HG03095 (cell line): ENCODE results near the gene NTRK3.

Experiments used
- ATAC-seq: cut with Tn5 transposase; IDR thresholded peaks from one replicate; pipeline ENCODE4 v1.9.1; 2021; ENCODE audit warnings: moderate library complexity; ENCODE audit not compliant: unreplicated experiment

Gene NTRK3

DNA sequence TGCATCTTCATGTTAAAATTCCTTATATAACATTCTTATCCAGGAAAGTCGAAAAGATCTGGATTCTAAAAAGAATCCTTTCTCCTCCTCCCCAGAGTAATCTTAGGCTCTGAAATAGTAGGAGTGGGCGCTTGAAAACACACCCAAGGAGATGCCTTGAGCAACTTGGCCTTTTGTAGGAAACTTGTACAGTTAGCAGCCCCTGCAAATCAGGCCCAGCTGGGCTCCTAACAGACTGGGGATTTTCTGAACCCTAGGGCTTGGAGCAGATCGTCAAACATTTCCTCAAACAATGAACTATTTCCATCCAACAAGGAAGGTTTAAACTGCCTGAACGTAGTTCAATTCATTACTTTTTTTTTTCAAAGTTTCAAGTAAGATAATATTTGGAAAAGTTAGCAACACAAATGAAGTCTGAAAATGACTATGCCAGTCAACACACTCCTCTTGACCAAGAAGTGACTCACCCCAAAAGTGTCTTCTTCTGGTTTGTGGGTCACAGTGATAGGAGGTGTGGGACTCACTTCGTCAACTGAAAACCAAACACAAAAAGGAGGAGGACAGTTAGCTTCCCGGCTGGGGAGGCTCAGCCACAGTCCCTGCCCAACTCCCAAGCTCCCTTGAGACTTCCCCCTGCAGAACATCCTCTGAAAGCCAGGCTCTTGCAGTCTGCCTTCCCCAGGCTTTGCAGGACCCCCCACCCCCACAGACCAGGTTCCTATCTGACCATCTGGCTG lies 129.7 kb downstream of the NTRK3 start:
- no peak for ATAC-seq

DNA sequence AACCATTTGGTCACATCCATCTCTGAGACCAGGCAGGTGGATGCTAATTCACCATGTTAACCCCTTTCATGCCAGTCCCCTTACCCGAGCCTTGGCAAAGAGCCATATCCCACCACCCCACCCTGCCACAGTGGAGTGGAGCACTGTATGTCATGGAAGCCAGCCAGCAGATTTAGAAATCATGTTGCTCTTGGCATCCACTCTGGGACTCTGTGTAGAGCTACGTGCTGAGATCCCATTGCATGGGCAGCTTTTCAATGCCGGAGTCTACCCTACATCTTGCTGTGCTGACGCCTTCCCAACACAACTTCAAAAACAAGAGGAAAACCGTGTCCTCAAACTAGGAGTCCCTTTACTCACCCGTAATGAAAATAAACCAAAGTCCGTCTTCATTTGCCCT lies 131.0 kb downstream of the NTRK3 start:
- no peak for ATAC-seq

DNA sequence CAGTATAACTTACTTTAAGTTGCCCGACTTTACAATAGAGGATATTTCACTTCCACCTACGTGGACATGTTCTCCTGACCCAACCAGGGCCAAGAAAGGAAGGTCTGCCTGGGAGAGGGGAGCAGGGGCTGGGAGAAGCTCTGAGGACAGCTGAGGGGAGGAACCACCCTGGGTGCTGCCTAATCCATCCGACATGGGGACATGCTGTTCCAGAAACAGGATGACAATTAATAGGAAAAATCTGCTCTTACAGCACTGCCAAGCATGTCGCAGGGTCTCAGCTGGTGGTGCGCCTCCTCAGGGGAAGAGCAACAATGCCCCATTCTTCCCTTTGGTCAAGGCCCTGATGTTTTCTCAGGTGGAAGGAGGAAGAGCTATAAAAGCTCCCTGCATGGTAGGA lies 132.3 kb downstream of the NTRK3 start:
- no peak for ATAC-seq

DNA sequence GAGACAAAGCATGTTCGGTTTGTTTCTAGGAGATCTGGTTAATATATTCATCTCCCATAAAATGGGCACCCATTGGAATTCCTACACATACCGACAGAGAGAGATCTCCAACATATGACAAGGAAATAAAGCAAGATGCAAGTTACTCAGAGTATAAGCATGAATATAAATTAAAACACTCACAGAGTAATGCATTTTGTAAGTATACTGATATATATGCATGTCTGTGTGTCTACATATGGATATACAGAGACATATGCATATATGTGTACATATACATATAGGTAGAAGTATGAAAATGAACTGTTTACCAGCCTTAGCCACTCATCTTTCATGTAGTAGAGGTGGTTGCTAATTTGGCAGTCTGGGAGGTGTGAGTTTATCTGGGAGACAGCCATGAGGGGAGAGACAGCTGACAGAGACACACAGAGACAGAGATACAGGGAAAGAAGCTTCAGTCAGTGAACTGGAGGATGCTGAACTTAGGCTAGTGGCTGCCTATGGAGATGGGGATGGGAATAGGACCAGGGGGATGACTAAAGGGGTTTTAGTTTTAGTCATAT lies 134.5 kb downstream of the NTRK3 start:
- no peak for ATAC-seq

DNA sequence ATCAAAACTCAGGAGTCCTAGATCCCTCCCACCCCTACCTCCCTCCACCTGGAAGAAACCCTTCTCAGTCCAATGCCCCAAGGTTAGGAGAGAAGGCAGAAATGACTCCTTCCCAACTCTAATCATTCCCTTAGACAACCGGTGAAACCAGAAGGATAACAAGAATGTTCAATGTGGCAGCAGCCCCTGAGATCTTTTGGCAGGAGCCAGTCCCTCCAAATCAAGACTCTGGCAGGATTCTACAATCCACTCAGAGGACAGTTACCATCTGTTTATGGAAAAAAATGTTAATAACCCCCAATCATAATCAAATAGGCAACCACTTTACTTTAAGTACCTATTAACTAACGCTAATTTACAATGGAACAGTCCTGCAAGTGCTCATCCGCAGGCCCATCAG lies 136.5 kb downstream of the NTRK3 start:
- ATAC-seq: no peak

DNA sequence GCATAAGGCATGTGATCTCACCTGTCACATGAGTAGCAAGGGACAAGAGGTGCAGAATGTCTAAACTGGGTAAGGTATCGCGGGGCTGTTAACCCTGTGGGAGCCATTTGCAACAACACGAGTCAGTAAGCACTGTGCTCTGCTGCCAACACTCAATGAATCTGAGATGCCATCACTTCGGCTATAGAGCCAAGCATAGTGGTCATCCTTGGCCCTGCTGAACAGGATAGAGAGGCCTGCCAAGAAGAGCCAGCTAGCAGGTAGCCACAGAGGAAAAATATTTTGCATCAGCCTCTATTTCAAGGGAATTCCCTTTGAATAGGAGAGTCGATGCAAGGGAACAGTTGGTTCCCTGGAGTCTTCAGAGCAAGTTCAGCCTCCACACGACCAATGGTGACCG lies 137.8 kb downstream of the NTRK3 start:
- no peak for ATAC-seq

DNA sequence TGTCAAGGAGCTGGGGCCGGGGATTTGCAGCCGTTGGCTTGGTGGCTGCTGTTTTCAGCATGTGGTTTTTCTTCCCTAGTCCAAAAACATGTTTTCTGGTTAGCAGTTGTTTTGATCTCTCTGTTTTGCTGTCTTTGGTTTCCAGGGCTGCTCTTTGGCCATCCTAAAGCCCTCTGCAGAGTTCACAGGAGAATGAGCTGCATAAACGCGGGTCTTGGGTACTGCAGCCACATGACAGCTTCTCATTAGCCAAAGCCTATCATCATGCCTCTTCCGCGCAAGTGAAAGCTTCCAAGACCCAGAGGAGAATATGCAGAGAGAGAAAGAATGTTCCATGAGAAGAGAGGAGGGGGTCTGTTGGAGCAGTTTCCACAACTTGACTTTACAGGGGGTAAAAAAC lies 138.5 kb downstream of the NTRK3 start:
- no peak for ATAC-seq

DNA sequence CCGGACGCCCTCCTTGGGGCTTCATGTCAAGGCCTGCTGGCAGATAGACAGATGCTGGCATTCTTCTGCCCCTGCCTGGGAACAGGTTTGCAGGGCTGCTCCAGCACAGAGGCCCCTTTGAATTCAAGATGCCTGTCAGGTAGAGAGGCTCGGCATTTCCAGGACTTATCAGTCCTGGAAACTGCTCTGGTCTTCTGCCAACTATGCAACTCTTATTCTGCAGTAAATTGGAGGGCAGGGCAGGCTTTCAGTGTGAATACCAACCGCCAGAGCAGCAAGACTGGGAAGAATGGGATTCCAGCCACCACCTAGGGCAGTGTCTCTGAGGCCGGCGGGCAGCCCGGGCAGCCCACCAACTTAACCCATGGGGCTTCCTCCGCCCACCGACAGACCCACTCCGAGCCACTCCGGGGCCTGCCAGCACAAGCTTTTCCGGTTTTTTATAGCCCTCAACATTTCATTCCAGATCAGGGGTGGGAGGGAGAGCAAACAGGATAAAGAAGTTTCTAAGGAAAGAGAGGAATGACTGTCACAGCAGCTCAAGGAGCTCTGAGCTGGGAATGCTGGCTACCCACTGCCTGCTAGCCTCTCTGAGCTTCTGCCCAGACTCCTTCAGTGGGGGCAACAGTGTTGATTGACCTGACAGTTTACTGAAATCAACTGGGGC lies 140.9 kb downstream of the NTRK3 start:
- no peak for ATAC-seq

DNA sequence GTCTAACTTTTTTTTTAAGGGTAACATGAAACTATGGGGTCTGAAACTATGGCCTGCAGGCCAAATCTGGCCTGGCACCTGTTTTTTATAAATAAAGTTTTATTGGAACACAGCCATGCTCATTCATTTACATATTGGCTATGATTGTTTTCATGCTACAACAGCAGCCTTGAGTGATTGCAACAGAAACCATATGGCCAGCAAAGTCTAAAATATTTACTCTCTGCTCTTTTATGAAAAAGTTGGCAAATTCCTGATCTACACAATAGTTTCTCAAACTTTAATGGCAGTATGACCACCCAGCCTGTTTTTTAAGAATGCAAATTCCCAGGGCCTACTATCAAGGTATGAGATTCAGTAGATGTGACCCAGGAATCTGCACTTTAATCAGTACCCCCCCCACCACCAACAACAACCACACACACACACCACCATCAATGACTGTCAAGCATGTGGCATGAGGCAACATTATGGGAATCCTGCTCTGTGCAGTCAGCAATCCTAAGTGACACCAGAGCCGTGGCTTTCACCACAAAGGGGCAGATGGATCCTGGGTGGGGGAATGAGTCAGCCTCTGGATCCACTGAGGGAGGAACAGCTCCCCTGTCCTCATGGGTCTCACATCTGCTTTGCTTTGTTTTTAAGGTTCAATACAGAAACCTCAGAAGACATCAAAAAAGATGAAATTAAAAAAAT lies 142.8 kb downstream of the NTRK3 start:
- ATAC-seq: no peak

DNA sequence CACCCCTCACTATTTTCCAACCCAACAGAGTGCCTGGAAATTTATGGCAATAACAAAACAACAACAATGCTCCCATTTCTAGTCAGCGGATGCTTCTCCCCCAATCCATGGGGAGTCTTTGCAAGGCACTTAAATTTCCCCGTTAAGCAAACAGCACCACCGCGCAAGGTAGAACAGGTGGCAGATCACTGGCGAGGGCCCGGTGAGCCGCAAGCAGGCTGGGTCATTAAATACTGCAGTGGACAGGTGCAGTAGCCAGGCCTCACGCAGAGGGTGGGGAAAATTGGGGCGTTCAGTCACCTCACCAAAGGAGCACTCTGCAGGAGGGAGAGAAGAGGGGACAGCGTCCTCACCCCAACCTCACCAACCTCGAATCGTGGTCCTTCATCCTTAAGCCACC lies 147.5 kb downstream of the NTRK3 start:
- no peak for ATAC-seq

DNA sequence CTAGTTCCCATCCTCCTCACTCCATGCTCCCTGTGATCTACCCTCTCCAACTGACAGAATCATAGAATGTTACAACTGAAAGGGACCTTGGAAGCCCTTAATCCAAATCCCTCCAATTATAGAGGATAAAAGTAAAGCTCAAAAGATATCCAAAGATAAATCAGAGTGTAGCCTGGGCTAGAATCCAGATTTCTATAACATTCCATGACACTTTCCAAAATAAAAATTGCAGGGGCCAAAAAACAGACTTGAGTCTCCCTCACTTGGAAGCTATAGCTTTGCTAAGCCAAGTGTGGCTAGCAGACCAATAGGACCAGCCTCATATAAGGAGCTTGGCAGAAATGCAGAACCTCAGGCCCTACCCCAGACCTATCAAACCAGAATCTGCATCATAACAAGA lies 148.1 kb downstream of the NTRK3 start:
- no peak for ATAC-seq

DNA sequence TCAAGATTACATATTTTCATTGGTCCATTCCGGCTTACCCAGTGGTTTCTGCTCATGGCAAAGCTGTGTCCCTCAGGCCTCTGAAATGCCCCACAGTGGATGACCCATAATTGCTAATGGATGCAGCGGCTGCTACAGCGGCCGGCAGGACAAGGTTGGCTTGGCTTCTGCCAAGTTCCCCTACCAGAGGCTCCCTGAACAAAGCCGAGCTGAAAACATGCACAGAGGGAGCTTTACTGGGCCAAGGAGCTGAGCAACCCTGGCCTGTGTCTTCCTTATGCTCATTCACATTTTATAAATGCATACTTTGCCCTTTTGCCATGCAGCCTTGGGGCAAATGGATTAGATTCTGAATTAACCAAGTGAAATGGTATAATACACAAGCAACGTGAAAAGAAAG lies 150.5 kb downstream of the NTRK3 start:
- no peak for ATAC-seq

DNA sequence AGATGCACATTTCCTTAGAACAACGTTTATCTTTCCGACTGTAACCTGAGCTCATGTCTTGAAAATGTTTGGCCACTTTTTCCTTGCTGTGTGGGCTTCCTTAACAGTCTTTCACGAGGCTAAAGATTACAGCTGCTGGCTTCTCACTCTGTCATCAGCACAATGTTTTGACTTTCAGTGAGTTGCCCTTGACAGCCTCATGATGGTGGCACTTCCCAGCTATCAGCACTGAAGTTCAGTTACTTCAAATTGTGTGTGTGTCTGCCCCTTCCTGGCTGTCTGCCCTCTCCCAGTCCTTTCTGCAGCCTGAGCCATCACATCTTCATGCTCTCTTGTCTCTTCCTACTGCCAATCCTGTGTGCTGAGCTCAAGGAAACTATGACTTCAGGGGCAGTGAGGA lies 152.2 kb downstream of the NTRK3 start:
- ATAC-seq: no peak

DNA sequence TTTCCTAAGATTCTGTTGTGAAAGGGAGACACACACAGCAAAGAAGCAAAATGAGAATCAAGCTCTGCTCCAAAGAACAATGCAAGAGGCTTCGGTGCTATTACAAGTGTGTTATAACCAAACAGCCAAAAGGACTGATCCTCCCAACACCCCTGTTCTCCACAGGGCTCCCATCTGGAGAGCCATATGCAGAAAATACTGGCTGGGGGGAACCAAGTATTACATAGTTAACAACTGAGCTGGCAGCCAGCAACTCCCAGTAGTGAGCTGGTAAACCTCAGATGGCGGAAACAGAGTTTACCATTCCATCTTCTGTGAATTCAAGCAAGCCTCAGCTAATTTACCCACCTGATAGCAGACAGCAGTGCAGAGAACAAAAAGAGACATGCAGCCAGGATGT lies 156.4 kb downstream of the NTRK3 start:
- no peak for ATAC-seq

DNA sequence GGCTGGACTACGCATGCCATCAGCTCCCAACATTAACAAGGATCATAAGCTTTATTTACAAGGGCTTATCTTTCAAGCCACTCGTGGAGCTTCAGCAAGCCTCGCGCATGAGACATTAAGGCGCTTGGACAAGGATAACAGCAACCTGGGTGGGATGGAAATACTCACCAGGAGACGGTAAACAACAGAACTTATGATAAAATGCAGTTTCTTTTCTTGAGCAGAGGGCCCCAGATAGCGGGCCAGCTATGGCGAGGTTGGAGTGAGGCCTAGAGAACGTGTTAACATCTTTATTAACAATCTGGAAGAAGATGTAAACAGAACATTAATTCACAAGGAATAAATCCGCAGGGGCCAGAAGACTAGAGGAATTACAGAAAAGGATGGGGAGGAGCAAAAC lies 158.2 kb downstream of the NTRK3 start:
- no peak for ATAC-seq

DNA sequence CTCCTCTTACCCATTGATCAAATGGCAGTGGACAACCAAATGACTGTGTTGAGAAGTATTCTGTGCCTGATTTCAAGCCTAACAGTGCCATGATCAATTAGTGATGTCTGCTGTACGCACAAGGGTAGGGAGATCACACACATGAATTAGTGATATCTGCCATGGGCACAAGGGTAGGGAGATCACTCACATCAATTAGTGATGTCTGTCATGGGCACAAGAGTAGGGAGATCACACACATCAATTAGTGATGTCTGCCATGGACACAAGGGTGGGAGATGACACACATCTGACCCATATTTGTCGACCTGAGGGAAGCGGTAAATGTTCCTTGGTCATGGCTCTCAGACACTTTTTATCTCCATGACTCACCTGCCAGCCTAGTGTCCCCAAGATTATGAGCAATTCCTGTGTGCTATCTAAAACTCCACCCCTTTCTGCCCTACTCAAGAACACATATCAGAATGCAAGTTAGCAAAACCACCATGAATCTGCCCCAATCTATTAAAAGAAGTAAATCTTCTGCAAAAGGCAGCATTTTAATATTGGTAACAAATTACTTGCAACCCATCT lies 165.0 kb downstream of the NTRK3 start:
- ATAC-seq: no peak

DNA sequence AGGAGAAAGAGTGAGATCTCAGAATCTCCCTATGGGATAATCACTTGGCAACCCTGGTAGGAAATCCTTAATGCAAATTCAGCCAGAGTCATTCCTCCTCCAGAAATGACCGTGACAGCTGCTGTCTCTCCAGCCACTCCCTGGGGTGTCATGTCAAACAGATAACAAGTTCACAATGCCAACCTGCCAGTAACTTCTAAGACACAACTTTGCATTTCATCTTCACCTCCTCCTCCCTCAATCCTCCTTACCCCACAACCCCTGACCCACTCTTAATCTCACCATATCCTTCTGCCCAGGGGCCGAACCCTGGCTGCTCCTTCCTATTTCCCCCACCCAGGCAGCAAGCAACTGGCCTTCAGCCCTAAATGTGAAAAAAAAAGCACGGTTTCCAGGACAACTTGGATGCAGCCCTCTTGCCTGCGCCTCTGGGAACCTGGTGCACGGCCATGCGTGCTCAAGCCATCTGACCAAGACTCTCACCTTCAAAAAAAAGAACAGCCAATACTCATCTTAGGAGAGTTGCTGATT lies 166.0 kb downstream of the NTRK3 start:
- no peak for ATAC-seq

DNA sequence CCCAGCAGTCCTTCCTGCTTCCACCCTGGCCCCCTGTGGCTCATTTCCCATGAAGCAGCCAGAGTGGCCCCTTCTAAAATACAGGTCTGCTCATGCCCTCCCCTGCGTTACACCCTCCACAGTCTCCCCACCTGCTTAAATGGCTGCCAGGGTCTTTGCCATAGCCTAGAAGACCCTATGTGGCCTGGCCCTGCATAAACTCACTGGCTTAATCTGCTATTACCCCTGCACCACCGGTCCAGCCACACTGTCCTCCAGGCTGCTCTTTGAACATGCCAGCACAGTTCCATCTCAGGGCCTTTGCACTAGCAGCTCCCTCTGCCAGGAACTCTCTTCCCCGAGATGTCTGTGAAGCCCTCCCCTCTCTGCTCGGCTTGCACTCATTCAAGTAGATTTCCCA lies 166.8 kb downstream of the NTRK3 start:
- ATAC-seq: no peak

DNA sequence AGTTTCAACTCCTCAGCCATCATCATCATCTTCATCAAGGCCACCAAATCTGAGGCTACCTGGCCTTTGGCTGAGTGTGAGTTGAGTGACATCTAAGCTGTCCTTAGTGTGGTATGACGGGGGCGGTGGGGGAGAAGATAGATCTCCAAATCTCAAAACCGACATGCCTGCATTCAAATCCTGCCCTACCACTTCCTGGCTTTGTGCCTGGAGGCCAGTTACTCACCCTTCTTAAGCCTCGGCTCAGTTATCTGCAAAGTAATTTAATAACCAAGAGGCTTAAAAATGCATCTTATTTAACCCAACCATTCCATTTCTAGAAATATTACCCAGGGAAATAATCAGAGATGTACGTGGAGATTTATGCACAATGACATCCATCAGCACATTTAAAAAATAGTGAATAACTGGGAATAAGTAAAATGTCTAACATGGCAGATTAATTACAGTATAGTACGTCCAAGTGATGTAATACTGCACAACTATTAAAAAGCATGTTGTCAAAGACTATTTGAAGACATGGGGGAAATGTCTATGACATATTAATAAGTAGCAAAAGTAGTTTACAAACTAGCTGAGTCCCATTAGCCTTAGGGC lies 167.4 kb downstream of the NTRK3 start:
- ATAC-seq: no peak

DNA sequence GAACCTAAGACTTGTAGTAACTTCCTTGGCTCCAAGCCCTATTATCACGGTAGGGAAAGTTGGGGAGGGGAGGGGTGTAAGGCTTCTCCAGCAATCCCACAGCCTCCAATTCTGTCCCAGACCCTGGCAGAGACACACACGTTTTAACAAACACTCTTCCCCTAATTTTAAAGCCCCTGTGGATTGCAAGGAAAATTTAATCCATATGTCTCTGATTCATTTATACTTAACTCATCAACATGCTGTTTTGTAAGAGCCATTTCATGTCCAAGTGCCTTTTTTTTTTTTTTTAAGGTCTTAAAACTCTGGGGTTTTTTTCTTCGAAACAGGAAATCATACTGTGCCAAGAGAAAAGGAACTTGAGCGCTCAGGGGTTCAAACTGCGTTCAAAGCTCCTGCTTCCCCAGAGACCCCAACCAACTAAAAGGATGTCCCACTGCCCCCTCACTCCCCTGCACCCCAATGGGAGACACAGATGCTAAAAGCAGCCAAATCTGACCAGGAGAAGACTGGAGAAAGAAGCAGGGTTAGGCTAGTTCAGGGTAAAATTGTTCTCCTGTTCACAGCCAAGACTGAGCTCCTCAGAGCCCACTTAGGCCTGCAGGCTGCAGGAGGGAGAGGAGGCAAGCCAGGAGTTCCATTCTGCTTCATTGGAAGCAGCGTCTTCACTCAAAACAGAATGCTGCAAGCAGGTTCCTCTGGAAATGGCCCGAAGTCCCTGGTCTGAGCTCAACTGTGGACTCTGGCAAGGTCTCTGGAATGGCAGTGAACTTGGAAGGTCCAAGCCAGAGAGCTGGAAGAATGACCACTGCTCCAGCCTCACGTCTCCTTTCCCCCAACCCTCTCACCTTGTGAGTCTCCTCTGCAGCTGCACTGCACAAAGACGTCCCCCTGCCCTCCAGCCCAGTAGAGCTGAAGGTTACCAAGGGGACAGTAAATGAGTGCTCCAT lies 172.5 kb downstream of the NTRK3 start:
- no peak for ATAC-seq
